GM12874 (cell line): Measurements from ENCODE around the gene DNMT3B.

Source experiments
- TF ChIP-seq, protein P1 (sequence below): IDR thresholded peaks from 2 replicates; pipeline ENCODE4 v1.5.1; 2011; ENCODE audit warnings: low read depth, mild to moderate bottlenecking, control low read depth, low read length, moderate library complexity; ENCODE audit not compliant: insufficient read depth

DNMT3B gene

DNA sequence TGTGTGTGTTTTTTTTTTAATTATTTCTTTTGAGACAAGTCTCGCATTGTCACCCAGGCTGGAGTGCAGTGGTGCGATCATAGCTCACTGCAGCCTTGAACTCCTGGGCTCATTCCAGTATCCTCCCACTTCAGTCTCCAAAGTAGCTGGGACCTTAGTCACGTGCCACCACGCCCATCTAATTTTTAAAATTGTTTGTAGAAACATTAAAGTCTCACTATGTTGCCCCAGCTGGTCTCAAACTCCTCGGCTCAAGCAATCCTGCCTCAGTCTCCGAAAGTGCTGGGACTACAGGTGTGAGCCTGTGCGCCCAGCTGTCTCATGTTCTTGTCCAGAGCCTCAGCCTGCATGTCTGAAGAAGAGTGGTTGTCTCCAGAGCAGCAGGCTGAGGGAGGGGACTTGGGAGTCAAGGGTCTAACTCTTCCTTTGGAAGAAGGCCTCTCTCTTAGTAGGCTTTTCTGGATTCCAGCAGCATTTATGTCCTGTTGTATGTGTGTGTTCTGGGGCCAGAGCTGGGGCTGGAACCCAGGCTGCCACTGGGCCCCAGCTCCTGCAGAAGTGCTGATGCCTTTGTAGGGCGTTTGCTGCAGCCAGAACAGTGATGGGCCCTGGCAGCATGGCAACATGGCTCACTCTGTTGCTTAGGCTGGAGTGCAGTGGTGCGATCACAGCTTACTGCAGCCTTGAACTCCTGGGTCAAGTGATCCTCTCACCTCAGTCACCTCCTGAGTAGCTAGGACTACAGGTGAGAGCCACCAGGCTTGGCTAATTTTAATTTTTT, 5.4 kb downstream of the DNMT3B start:
- TF ChIP-seq, protein P1, sequence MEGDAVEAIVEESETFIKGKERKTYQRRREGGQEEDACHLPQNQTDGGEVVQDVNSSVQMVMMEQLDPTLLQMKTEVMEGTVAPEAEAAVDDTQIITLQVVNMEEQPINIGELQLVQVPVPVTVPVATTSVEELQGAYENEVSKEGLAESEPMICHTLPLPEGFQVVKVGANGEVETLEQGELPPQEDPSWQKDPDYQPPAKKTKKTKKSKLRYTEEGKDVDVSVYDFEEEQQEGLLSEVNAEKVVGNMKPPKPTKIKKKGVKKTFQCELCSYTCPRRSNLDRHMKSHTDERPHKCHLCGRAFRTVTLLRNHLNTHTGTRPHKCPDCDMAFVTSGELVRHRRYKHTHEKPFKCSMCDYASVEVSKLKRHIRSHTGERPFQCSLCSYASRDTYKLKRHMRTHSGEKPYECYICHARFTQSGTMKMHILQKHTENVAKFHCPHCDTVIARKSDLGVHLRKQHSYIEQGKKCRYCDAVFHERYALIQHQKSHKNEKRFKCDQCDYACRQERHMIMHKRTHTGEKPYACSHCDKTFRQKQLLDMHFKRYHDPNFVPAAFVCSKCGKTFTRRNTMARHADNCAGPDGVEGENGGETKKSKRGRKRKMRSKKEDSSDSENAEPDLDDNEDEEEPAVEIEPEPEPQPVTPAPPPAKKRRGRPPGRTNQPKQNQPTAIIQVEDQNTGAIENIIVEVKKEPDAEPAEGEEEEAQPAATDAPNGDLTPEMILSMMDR, result no peak

DNA sequence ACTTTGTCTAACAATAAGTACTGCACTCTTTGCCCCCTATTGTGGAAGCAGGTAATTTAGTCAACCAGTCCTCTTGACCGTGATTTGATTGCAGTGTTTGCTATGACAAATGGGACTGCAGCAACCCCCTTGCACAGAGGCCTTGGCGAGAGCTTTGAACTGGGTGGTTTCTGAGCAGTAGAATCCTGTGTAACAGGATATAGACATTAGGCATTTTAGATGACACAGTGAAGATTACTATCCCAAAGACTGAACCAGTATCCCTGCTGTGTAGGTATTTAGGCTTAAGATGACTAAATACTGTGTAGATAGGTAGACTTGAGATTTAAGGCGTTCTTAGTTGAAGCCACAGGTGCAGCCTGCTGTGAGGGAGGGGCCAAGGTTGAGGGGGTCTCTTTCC, 9.9 kb downstream of the DNMT3B start:
- TF ChIP-seq, protein P1, result no peak

DNA sequence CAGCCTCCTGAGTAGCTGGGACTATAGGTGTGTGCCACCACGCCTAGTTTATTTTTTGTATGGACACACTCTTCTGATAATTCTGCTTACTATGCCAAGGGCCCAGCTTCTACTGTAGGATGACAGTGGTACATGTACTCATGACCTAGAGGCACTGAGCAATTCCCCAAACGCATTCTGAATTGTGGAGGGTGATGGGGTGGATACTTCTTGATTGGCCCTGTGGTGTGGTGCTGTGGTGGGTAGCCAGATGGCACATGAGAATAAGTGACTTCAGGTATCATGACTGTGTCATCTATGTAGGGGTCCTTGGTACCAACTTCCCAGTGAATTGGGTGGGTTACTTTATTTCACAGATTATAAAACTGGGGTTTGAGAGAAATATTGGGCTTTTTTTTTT, 11.0 kb downstream of the DNMT3B start:
- TF ChIP-seq, protein P1, result no peak

DNA sequence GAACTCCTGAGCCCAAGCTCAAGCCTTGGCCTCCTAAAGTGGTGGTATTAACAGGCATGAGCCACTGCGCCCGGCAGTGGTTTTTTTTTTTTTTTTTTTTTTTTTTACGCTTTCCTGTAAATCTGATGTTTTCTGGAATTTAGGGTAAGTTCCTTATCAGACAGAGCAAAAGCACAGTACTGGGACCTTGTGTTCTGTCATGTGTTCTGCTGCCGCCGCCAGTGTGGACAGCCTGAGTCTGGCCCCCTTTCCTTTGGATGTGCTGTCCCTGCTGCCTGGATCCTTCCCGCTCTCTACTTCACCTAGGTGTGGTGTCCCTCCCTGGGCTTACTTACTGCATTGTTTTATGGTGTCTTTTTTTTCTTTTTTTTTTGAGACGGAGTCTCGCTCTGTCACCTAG, 11.7 kb downstream of the DNMT3B start:
- TF ChIP-seq, protein P1, result no peak

DNA sequence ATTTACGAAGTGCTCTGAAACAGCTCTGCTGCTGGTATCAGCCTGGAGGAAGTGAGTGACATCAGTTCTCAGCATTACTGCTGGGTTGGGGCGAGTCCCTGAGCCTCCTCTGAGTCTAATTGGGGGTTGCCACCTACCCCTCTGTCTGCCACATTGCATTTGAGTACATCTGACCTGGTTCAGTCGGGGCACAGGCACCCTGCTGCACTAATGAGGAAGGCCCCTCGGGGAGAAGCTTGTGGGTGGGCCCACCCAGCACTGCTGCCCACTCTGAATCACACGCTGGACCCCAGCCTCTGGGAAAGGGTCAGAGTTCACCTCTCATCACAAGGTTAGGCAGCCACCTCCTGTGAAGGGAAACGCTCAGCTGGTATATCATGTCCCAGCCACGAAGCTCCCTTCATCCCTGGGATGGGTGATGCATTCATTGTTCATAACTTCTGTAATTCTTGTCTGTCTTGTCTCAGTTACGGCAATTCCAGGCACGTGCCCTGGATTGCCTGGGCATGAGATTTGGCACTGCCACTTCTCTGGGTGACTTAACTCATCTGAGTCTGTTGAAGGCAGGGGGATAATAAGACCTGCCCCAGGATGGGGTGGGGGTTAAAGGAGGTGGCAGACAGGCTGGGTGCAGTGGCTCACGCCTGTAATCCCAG, 13.3 kb downstream of the DNMT3B start:
- TF ChIP-seq, protein P1, result no peak

DNA sequence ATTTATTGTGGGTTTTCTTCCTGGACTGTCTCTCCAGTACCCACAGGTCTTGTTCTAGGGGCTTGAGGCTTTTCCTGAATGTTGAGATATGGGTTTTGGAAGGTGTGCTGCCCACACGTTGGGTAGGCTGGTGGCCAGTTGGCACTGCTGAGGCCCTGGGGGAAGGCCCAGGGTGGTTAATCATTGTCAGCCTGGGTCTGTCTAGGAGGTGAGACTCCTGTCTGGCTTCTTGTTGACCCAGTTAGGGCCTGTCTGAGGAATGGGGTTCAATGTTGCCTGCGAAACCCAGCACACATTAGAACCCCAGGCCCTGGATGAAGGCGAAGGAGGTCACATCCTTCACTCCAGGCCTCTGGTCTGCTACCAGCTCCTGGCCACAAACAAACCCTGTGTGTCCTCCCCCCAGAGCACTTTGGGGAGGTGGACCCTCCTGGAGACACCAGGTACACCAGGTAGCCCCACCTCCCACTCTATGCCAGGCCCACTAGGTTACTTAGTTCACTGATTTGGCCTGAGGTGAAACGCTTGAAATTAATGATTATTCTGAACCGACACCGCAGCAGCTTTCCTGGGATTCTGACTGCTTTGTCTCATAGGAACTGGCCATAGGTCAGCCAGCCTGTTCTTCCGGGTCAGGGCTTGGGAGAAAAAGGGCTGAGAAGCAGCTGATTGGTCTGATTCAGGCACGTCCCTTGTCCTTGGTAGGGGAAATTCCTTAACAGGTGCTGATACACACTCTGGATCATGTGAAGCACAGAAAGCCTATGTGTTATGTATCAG, 15.2 kb downstream of the DNMT3B start:
- TF ChIP-seq, protein P1, result no peak
